HG02943 (cell line): ENCODE measurements around the gene KCNJ11.
A peak's percentile ranks its signal among the peaks of the same experiment; 100 is the strongest.
"Not testable (repeated sequence)": the region's sequence is repeated elsewhere in the genome, so short reads cannot be mapped to it uniquely, and the experiment has no call there.

Experiments
- ATAC-seq: cut with Tn5 transposase; IDR thresholded peaks from one replicate; pipeline ENCODE4 v1.9.1; 2021; ENCODE audit warnings: mild to moderate bottlenecking, low read depth, moderate library complexity; ENCODE audit not compliant: unreplicated experiment

The KCNJ11 gene

GRCh38 chr11:17388609-17389210 lies at the start of gene KCNJ11:
TSS of gene KCNJ11 (minus strand) at chr11:17388659. CDS start at chr11:17388091, 568 bp downstream.
- ATAC-seq: peak; percentile 44

- no peak for ATAC-seq
Measured at GRCh38 chr11:17437366-17437765, 48.9 kb upstream of the KCNJ11 start.

GRCh38 chr11:17434108-17434507 lies 45.6 kb upstream of the KCNJ11 start:
- ATAC-seq: no peak

GRCh38 chr11:17432002-17432401 lies 43.5 kb upstream of the KCNJ11 start:
- ATAC-seq: no peak

GRCh38 chr11:17431139-17431538 lies 42.7 kb upstream of the KCNJ11 start:
- no peak for ATAC-seq

- ATAC-seq: no peak
Measured at GRCh38 chr11:17430616-17431015, 42.2 kb upstream of the KCNJ11 start.

- no peak for ATAC-seq
Measured at GRCh38 chr11:17428925-17429324, 40.5 kb upstream of the KCNJ11 start.

- ATAC-seq: no peak
Measured at GRCh38 chr11:17428261-17428660, 39.8 kb upstream of the KCNJ11 start.

GRCh38 chr11:17426233-17426632 lies 37.8 kb upstream of the KCNJ11 start:
- not testable (repeated sequence) for ATAC-seq

GRCh38 chr11:17423533-17424310 lies 35.3 kb upstream of the KCNJ11 start:
- ATAC-seq: no peak

- ATAC-seq: no peak
Measured at GRCh38 chr11:17421781-17422180, 33.3 kb upstream of the KCNJ11 start.

GRCh38 chr11:17418444-17419081 lies 30.1 kb upstream of the KCNJ11 start:
- ATAC-seq: no peak

GRCh38 chr11:17416492-17416891 lies 28.0 kb upstream of the KCNJ11 start:
- no peak for ATAC-seq

- ATAC-seq: no peak
Measured at GRCh38 chr11:17415523-17416104, 27.2 kb upstream of the KCNJ11 start.

GRCh38 chr11:17414992-17415391 lies 26.5 kb upstream of the KCNJ11 start:
- ATAC-seq: no peak

GRCh38 chr11:17414317-17414737 lies 25.9 kb upstream of the KCNJ11 start:
- ATAC-seq: no peak

- no peak for ATAC-seq
Measured at GRCh38 chr11:17413414-17414316, 25.2 kb upstream of the KCNJ11 start.

GRCh38 chr11:17412488-17413180 lies 24.2 kb upstream of the KCNJ11 start:
- no peak for ATAC-seq

- ATAC-seq: no peak
Measured at GRCh38 chr11:17411418-17411817, 23.0 kb upstream of the KCNJ11 start.
